ENCODE results near the gene COX18. TPM values are rescaled to one million over a fixed set of nuclear protein-coding genes. Genes with fewer than 3 reads are reported as not detected.

The COX18 gene, protein sequence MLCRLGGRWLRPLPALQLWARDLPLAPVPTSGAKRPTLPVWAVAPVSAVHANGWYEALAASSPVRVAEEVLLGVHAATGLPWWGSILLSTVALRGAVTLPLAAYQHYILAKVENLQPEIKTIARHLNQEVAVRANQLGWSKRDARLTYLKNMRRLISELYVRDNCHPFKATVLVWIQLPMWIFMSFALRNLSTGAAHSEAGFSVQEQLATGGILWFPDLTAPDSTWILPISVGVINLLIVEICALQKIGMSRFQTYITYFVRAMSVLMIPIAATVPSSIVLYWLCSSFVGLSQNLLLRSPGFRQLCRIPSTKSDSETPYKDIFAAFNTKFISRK
- 13.8 TPM for total RNA-seq

GRCh38 chr4:73069338-73070073 lies at the start of gene COX18:
Gene COX18 (minus strand): TSS chr4:73069716. CDS start chr4:73069649, 67 bp downstream.
- peak; percentile 98 for DNase-seq (ENCODE audit: low spot score)

GRCh38 chr4:73109493-73109892 lies 40.0 kb upstream of the COX18 start:
- no peak for DNase-seq (ENCODE audit: low spot score)

- no peak for DNase-seq (ENCODE audit: low spot score)
Observed at GRCh38 chr4:73104695-73105094, 35.2 kb upstream of the COX18 start.

DNA sequence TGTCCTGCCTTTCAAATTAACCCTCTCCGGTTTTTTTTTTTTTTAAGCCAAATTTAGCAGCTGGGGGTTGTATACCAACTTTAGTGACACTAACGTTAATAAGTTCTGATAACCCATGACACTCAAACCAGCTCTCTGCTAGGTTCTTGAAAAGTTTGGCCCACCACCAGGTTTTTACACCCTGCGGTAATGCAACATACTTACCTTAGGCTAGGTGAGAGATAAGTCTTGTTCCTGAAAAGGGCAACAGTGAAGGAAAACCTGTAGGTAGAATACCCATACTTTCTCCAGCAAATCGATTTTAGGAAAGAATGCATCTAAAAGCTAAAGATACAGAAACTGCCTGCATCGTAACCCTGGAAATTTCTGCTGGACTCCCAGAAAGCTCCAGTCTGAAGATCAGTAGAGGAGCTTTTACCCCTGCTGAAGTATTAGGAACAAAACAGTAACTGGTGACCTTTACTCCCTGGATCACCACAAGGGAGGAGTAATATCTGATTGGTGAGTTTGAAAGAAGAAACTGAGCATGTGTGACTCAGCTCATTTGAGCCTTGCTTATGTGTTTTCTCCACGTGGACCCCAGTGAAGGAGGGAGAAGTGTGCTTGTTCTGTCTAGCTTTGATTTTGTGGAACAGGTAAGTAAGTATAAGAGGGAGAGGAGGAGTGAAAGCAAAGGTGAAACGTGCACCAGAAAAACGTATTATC lies 34.4 kb upstream of the COX18 start:
- no peak for DNase-seq (ENCODE audit: low spot score)

DNA sequence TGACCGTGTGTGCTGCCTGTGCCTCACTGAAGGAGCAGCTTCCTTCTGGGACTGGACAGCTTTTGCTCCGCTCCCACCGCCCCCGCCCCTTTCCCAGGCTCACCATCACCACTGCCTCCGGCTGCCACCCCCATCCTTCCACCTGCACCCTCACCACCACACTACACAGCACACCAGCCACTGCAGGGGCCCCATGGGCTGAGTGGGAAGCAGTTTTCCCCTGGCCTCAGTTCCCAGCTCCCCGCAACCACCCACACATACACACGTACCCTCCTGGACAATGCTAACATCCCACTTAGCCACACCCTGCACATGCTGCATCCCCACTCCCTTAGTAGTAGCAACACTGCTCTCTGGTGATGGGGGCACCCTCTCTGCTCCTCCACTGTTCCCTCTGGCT lies 29.6 kb upstream of the COX18 start:
- no peak for DNase-seq (ENCODE audit: low spot score)

- DNase-seq (ENCODE audit: low spot score): no peak
Observed at GRCh38 chr4:73098713-73099112, 29.2 kb upstream of the COX18 start.

DNA sequence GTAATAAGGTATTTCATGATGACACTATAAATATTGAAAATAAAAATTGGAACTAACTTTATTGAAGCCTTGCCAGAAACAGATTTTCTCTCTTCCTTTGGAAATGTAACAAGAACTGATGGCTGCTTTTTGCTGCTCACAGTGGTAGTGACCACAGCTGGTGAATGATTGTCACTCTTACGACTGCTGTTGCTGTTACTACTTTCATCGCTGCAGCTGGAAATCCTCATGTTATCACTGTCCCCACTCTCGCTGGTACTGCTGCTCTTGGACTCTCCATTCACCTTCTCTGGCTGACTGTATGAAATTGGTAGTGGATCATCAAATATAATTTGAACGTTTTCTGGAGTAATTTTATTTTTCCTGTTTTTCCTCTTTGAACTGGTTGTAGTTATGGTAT lies 28.5 kb upstream of the COX18 start:
- DNase-seq (ENCODE audit: low spot score): no peak

GRCh38 chr4:73092868-73093267 lies 23.4 kb upstream of the COX18 start:
- no peak for DNase-seq (ENCODE audit: low spot score)

DNA sequence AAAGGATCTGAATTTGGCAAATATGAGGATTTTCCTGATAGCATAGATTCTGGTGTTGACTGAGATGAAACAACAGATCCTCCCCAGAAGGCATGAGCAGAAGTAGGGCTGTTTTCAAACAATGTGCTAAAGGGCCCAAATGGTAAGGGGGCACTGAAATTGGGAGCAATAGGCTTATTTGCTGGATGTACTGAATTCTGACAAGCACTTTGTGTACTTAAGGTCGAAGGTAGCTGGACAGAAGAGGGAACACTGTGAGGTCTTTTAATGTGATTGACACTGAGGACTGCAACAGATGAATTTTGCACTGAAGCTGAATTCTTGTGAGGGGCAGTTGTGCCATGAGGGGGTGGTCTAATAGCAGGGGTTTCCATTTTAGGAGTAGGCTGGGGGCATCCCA lies 21.2 kb upstream of the COX18 start:
- DNase-seq (ENCODE audit: low spot score): no peak

GRCh38 chr4:73087871-73088270 lies 18.4 kb upstream of the COX18 start:
- DNase-seq (ENCODE audit: low spot score): no peak

DNA sequence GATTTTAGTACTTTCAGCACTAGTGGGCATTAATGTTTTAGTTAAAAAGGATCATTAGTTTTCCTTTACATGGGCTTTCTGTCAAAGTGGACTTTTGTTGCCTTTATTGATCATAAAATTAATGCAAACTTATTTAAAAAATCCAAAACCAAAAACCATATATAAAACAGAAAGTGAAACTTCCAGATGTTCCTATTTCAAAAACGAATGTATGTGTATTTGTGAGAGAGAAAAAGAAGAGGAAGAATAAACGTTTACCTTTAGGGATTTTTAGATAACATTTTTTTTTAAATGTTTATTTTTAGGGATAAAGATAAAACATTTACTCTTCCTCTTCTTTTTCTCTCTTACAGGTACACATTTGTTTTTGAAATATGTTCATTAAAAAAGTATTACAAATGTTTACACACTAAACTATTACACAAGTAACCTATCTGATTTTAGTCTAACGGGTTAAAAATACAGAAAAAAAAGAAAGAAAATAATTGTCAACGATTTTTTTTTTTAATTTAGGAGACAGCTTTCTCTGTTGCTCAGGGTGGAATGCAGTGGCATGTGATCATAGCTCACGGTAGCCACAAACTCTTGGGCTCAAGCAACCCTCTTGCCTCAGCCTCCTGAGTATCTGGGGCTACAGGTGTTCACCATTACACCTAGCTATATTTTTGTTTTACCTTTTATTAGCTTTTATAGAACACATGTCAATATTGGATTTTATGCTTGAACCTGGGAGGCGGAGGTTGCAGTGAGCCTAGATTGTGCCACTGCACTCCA lies 16.8 kb upstream of the COX18 start:
- no peak for DNase-seq (ENCODE audit: low spot score)

DNA sequence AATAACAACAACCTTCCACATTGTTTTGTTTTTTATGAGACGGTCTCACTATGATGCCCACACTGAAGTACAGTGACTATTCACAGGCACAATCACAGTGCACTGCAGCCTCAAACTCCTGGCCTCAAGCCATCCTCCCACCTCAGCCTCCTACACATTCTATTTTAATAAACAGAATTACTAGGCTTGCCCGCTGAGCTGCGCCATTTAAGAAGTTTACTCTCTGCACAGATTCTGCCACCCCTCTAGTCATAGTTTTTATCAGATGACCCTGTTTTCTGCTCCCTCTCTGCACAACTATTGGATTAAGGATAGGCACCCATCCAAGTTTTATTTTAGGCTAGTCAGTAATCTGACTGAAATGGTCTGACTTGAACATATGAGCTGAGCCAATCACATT lies 11.3 kb upstream of the COX18 start:
- DNase-seq (ENCODE audit: low spot score): no peak

DNA sequence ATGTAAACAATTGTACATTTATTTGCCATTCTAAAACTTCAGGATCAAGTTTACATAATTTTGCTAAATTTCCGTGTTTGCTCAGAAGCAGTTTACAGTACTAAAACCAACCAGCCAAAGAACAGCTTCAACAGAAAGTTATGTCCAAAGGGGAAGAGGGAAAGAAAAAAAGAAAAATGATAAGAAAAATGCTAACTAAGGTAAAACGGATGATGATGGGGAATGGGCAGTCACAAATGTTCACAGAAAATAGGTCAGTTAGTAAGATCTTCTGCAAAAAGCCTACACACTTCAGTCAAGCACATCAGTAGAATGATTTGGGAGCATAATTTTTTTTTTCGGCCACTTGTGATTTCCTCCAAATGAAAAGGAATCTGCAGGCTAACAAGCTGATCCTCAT lies 6.3 kb upstream of the COX18 start:
- no peak for DNase-seq (ENCODE audit: low spot score)

DNA sequence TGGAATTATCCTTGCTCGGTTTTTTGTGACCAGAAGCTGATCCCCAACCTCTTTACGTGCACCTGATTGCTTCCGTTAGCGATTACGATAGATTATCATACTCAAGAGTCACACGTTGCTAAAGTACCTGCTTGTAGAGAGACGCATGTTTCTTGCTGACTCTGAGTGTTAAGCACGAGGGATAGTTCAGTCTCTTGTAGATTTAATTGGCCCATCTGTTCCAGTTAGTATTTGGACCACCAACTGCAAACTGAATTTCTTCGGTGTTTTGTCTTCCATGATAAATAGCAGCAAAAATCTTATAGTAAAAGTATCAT lies 516 bp upstream of the COX18 start:
- DNase-seq (ENCODE audit: low spot score): no peak

- no peak for DNase-seq (ENCODE audit: low spot score)
Observed at GRCh38 chr4:73068491-73069337, 802 bp downstream of the COX18 start.

- DNase-seq (ENCODE audit: low spot score): no peak
Observed at GRCh38 chr4:73067971-73068394, 1.5 kb downstream of the COX18 start.

GRCh38 chr4:73066928-73067327 lies 2.6 kb downstream of the COX18 start:
- no peak for DNase-seq (ENCODE audit: low spot score)

- no peak for DNase-seq (ENCODE audit: low spot score)
Observed at GRCh38 chr4:73066445-73066844, 3.1 kb downstream of the COX18 start.

- DNase-seq (ENCODE audit: low spot score): no peak
Observed at GRCh38 chr4:73064536-73064935, 5.0 kb downstream of the COX18 start.

GRCh38 chr4:73055241-73055897 lies 14.1 kb downstream of the COX18 start:
- DNase-seq (ENCODE audit: low spot score): no peak
